HL-60/S4 treated with phorbol 12-myristate 13-acetate at 8.2 ng/mL for 4 days and 3 days (cell line): ENCODE data around the gene VSTM2B.

ENCODE experiments used
- in situ Hi-C: fragments of 300-500 bp; cut with MboI; formaldehyde crosslinking; loops from 2 replicates; pipeline ENCODE4 v1.15.0; 2022; ENCODE audit warnings: low sequenced_read_pairs

The VSTM2B gene

DNA sequence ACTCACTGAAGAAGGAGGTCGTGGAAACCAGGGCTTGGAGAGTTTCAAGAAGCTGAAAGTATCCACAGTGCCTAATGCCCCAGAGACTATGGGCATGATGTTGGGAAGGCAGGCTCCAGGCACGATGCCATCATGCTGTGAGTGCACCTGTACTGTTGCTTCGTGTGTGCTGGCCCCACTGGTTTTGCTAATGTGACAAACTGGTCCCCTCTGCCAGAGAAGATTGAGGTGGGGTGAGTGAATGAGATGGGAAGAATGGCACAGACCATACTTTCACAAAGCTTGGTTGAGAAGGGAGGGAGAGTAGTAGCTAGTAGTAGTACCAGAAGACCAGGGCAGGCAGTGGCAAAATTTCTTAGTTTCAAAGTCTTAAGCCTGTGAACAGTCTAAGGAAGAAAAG lies 61.3 kb downstream of the VSTM2B start:
- in situ Hi-C loops, result no loop called here

- in situ Hi-C loops, result no loop called here
Measured at GRCh38 chr19:29587518-29587986, 61.8 kb downstream of the VSTM2B start.

DNA sequence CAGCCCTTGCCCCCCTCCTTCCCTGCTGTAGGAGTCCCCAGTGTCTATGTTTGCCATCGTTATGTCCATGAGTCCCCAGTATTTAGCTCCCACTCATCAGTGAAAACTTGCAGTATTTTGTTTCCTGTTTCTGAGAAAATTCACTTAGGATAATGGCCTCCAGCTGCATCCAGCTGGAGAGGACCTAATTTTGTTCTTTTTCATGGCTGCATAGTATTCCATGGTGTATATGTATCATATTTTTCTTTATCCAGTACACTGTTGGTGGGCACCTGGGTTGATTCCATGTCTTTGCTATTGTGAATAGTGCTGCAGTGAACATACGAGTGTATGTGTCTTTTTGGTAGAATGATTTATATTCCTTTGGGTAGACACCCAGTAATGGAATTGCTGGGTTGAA lies 62.3 kb downstream of the VSTM2B start:
- in situ Hi-C loops, result no loop called here

DNA sequence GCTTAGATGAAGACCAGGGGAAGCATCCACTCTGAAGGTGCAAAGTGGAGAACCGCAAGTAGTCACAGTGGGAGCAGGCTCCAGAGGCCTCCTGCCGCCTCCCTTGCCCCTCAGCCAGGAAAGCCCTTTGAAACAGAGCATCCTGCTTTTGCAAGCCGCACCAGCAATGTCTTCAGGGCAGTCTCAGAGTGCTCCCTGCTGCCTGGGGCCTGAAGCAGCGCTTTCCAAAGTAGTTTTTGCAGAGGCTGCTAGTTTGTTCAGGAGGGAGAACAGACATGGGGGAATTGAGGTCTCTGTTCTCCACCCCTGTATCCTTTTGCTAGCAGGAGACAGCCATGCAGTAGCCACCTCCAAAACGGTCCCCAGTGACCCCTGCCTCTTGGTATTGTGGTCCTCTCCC lies 64.5 kb downstream of the VSTM2B start:
- in situ Hi-C loops, result no loop called here

GRCh38 chr19:29591670-29592069 lies 65.9 kb downstream of the VSTM2B start:
- in situ Hi-C loops, result no loop called here

- in situ Hi-C loops, result no loop called here
Measured at GRCh38 chr19:29593869-29594268, 68.1 kb downstream of the VSTM2B start.

- in situ Hi-C loops, result no loop called here
Measured at GRCh38 chr19:29596080-29596727, 70.4 kb downstream of the VSTM2B start.

DNA sequence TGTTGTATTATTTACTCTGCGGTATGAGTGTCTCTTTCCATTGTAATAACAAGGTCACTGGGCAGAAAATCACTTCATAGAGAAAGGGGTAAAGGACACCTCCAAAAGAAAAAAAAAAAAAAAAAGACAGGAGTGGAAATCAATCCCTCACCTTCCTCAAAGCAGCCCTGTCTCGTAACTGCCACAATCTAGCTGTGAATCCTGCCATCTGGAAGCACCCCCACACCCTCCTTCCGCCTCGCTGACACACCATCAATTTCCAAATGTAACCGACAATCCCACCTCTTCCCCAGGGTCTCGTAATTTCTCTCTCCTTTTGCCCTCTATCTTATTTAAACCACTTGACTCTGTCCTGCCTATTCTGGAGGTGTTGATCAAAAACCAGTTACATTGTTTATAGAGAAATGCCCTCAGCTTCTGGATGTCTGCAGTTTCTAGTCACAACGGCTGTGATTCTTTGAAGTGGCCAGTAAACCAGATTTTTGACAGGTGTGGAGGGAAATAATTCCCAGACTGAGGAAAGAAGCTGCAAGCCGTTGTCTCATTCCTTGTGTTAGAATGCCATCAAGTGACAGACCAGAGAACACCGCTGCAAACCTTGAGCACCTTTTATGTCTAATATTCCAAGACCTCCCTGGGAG lies 71.2 kb downstream of the VSTM2B start:
- in situ Hi-C loops, result no loop called here

GRCh38 chr19:29598036-29598435 lies 72.2 kb downstream of the VSTM2B start:
- in situ Hi-C loops, result no loop called here

GRCh38 chr19:29598496-29598895 lies 72.7 kb downstream of the VSTM2B start:
- in situ Hi-C loops, result no loop called here

DNA sequence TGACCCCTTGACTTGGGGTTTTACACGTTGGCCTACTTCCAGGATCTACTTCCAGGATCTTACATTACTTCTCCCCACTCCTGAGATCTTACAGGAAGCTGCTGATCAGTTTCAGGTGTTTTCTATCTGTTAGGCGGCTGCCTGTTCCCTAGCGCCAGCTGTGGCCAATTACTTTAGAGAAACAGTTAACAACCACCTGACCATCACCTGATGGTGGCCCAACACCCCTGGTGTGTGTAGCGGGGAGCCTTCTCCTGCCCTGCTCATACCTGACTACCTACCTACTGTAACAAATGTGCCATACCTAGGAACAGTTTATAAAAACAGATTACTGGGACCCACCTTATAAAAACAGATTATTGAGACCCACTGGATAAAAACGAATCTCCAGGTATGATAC lies 77.5 kb downstream of the VSTM2B start:
- in situ Hi-C loops, result no loop called here

DNA sequence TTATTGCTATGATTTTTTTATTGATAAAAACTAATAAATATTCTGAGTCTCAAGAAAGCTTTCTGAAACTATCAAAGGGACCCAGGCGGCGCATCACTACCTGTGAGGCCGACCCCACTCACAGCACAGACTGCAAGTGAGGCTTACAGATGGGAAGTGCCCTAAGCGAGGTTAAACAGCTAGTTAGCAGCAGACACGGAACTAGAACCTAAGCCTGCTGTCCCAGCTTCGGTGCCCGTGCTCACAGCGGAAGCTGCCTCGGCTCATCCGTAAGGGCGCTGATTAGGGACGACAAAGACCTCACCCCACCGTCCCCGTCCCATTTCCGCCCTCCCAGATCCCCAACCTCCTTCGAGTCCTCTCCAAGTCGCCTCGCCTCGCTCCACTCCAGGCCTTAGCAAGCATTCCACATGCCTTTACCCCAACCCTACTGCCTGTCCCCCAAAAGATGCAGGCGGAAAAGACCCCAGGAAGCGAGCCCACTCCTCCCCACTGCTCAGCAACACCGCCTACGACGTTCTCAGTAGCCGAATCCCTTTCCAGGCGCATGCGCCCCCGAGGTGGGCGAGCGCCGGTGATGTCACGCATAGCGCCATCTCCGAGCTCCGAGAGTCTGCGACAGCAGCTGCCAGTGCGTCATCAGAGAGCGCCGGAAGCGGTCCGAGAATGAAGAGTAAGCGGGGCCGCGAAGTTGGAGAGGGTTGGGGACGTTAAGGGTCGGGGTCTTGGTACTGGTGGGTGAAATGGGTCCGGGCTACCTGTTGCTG lies 80.0 kb downstream of the VSTM2B start, which contains the start of gene POP4:
TSS of gene POP4 (plus strand) at position 631 of the 767 bp plus-strand sequence. CDS start at position 667, 36 bp downstream.
- in situ Hi-C loops, result loop anchor here (5.0 kb wide), 1 partner anchor 86 kb away; no protein-coding TSS in a partner anchor

- in situ Hi-C loops, result loop anchor here (5.0 kb wide), 1 partner anchor 86 kb away; no protein-coding TSS in a partner anchor
Measured at GRCh38 chr19:29606420-29606747, 80.6 kb downstream of the VSTM2B start.

- in situ Hi-C loops, result loop anchor here (5.0 kb wide), 1 partner anchor 83 kb away; no protein-coding TSS in a partner anchor
Measured at GRCh38 chr19:29609636-29610035, 83.8 kb downstream of the VSTM2B start.

DNA sequence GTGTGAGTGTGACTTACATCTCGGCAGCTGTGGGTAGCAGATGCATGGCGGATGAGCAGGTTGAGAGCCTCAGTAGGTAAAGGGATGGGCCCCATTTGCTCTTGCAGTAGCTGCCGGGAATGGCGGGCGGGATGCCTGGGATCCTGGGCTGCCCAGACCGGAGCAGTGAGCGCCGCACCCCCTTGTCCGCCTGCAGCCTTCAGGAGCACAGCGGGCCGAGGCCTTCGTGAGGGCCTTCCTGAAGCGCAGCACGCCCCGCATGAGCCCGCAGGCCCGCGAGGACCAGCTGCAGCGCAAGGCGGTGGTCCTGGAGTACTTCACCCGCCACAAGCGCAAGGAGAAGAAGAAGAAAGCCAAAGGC lies 84.4 kb downstream of the VSTM2B start:
- in situ Hi-C loops, result no loop called here

DNA sequence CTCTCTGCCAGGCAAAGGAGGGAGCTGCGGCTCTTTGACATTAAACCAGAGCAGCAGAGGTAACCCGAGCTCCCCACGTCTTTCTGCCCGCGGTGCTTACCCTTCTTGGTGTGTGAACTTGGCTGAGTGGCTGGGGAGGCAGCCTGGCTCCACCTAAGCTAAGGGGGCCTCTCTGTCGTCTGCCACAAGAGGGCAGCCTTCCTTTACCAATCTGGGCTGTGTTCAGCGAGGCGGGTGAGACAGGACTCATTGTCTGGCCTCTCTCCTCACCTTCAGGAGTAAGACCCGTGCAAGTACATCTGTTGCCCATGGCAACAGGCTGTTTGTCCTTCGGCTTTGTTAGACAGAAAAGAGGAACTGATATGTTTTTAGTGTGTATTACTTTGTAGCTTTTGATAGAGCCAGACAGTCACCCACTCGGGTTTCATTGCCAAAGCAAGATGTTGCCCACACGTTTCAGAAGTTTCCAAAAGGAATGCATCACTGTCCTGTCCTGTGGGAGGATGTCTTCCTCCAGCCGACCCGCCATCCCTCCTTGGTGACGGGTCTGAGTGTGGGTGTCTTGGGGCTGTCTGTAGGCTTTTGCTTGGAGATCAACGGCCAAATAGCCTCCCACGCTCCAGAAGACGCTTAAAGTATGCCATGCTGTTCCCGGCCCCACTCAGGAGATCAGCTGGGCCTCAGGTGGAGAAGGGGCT lies 84.9 kb downstream of the VSTM2B start:
- in situ Hi-C loops, result no loop called here

DNA sequence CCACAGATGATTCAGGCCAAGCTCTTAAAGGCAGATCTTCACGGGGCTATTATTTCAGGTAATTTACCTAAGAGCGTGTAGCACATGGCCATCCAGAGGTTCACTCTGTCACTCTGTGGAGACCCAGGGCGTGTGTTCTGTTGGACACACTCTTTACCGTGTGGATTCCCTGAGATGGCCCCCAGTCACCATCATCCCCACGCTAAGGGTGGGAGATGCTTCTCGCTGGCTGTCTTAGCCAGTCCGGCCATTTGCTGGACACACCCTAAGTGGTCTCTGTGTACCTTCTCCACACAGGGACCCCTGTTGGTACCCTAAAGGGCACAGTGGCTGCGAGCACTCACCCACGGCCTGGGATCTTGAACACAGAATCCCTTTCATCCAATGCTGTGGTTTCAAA lies 86.3 kb downstream of the VSTM2B start:
- in situ Hi-C loops, result no loop called here

- in situ Hi-C loops, result no loop called here
Measured at GRCh38 chr19:29612801-29613595, 87.2 kb downstream of the VSTM2B start.

DNA sequence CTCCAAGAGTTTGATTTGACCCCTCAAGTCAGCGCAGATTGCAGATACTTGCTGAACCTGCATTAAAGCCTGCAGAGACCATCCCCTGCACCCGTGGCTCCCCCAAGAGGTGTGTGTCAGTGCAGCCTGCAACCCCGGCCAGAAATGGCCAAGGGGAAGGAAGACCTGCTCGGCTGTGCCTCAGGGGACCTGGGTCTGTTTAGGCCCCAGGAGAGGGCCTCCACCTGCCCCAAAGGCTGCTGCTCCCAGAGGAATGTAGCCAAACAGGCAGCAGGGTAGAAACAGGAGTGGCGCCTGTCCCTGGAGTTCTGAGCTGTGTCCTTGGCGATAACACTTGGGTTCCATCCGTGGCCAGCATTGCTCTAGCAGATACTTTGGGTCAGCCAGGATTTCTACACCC lies 88.3 kb downstream of the VSTM2B start:
- in situ Hi-C loops, result no loop called here
